Peyer's patch (tissue), 4 donors: ENCODE measurements around the gene ABHD2. TPM values are rescaled to one million over a fixed set of nuclear protein-coding genes. Genes with fewer than 3 reads are reported as not detected.

Experiments
- DNase-seq, 3 donors: peaks; one replicate each; pipeline ENCODE4 v3.0.0-alpha.2; 2017 to 2019
- H3K27ac ChIP-seq, 4 donors: fragments of 200-600 bp; sonication (generic); one replicate each; pipeline ENCODE4 v1.5.1; 2016 to 2019
- H3K27me3 ChIP-seq, 2 donors: fragments of 200-600 bp; sonication (generic); one replicate each; pipeline ENCODE4 v1.5.1; 2019
- H3K36me3 ChIP-seq, 3 donors: fragments of 200-600 bp; sonication (generic); one replicate each; pipeline ENCODE4 v1.5.1; 2016 to 2019
- H3K4me1 ChIP-seq, 4 donors: fragments of 200-600 bp; sonication (generic); one replicate each; pipeline ENCODE4 v1.5.1; 2016 to 2019
- H3K4me3 ChIP-seq, 4 donors: fragments of 200-600 bp; sonication (generic); 1 replicate in 3 of 4; 2 replicates in 1 of 4; pipeline ENCODE4 v1.5.1; 2016 to 2019; ENCODE audit warnings: mild to moderate bottlenecking in 1 of 4
- H3K9me3 ChIP-seq, 4 donors: fragments of 200-600 bp; sonication (generic); one replicate each; pipeline ENCODE4 v1.5.1; 2016 to 2019; ENCODE audit warnings: mild to moderate bottlenecking in 1 of 4
- POLR2A ChIP-seq, 2 donors: fragments of 450-650 bp; IDR thresholded peaks; one replicate each; pipeline ENCODE4 v1.5.1; 2017; ENCODE audit warnings: antibody characterized with exemption in 2 of 2, mild to moderate bottlenecking in 2 of 2, moderate library complexity in 2 of 2
- total RNA-seq, 4 donors: library from RNA; depleted of rRNA; stranded (reverse); fragments of >200 nt; gene quantifications; one replicate each; pipeline ENCODE4 v1.1.0, GENCODE V29; 2016
- TF ChIP-seq, protein P1 (sequence below), 6 experiments: fragments of 450-650 bp in 4 of 6; fragments of 200-600 bp in 2 of 6; sonication (generic) in 1 of 6; IDR thresholded peaks; one replicate each; pipeline ENCODE4 v1.5.1; 2017 to 2019; ENCODE audit warnings: antibody characterized with exemption in 6 of 6, mild to moderate bottlenecking in 3 of 6, moderate library complexity in 1 of 6

ABHD2 gene
- total RNA-seq, 4 donors from 2014 or later = 75.9 to 190 (median 121) TPM

DNA sequence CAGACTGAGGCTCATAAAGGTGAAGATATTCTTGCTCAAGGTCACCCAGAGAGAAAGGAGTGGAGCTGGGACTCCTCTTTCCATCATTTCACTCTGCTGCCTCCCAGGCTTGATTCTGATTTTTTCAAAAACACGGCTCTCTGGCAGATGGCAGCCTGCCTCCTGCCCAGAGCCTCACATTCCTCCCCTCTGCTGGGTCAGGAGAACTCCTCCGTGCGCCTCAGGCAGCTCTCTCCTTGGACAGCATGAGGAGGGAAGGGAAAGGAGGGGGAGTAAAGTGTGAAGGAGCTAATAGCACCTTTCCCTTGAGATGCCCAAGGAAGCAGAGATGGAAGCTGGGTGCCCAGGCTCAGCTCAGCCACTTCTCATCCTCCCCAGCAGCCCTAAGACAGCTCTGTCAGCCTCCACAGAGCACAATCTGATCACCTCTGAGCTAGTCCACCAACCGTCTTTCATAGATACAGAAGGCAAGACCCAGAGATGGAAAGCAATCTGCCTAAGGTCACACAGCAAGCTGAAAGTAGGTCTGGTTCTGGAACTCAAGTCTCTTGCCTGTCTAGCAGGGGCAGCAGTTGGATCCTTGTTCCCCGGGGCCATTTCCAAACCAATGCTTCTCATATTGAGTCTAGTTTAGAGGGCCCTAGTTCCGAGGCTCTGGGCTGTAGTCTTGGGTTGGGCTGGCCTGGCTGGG is 129.6 kb downstream of the ABHD2 start:
- no peaks in the 10 kb centered on the region for H3K4me1 ChIP-seq
- no peaks in the 10 kb centered on the region for H3K36me3 ChIP-seq
- no peaks in the 10 kb centered on the region for H3K27me3 ChIP-seq
- peak in 1 of 3 donors; percentile 18 for DNase-seq
- no peak overlapping the region for H3K27ac ChIP-seq
- no peaks in the 10 kb centered on the region for H3K9me3 ChIP-seq
- no peak overlapping the region for H3K4me3 ChIP-seq
- TF ChIP-seq, protein P1, sequence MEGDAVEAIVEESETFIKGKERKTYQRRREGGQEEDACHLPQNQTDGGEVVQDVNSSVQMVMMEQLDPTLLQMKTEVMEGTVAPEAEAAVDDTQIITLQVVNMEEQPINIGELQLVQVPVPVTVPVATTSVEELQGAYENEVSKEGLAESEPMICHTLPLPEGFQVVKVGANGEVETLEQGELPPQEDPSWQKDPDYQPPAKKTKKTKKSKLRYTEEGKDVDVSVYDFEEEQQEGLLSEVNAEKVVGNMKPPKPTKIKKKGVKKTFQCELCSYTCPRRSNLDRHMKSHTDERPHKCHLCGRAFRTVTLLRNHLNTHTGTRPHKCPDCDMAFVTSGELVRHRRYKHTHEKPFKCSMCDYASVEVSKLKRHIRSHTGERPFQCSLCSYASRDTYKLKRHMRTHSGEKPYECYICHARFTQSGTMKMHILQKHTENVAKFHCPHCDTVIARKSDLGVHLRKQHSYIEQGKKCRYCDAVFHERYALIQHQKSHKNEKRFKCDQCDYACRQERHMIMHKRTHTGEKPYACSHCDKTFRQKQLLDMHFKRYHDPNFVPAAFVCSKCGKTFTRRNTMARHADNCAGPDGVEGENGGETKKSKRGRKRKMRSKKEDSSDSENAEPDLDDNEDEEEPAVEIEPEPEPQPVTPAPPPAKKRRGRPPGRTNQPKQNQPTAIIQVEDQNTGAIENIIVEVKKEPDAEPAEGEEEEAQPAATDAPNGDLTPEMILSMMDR (IDR thresholded peaks at IDR 0.05) = no peak
- TF ChIP-seq POLR2A (IDR thresholded peaks at IDR 0.05) = no peak

DNA sequence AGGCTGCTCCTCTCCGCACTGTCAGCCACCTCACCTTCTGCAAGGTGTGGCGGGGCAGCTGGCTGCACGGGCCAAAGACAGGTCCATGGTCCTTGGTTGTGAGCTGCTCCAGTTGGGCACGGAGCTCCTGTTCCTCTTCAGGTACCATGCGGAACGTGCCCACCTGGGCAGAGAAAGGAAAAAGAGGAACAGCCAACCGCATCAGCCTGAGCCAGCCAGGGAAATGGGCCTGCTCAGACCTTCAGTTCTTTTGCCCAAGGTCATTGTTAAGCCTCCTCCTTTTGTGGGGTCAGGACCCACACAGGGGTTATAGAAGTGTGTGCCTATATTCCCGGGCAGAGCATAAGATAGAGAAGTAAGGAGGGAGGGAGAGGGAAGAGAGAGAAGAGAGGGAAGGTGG is 130.3 kb downstream of the ABHD2 start:
- TF ChIP-seq POLR2A (IDR thresholded peaks at IDR 0.05) = no peak
- TF ChIP-seq, protein P1 (IDR thresholded peaks at IDR 0.05) = no peak
- H3K36me3 ChIP-seq = no peaks in the 10 kb centered on the region
- no peak overlapping the region for H3K27ac ChIP-seq
- H3K9me3 ChIP-seq = no peaks in the 10 kb centered on the region
- no peaks in the 10 kb centered on the region for H3K4me1 ChIP-seq
- DNase-seq = no peak
- no peak overlapping the region for H3K4me3 ChIP-seq
- no peaks in the 10 kb centered on the region for H3K27me3 ChIP-seq

DNA sequence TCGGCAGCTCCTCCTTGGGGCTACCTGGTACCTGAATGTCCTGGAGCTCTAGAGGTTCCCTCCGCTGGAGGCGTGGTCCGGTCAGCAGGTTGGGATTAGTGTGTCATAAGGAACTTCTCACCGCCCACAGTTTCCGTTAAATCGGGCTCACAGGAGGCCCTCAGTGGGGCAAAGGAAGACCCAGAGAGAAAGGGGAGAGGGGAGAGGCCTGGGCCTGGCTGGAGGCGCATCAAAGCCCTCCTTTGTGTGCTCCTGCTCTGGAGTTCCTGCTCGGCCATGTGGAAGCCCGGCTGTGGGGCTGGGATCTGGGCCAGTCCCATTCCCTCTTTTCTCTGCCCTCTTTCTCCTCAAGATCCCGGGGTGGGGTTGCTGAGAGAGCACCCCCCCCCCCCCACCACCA is 133.3 kb downstream of the ABHD2 start, which contains the start of gene RLBP1:
Gene RLBP1 (minus strand): TSS at position 37 of the 400 bp plus-strand sequence. CDS start 2,604 bp downstream, outside the sequence.
- no peaks in the 10 kb centered on the region for H3K27me3 ChIP-seq
- H3K4me3 ChIP-seq = no peak within 1 kb of the TSS
- H3K36me3 ChIP-seq = no peaks in the 10 kb centered on the region
- TF ChIP-seq POLR2A (IDR thresholded peaks at IDR 0.05) = no peak
- TF ChIP-seq, protein P1 (IDR thresholded peaks at IDR 0.05) = no peak
- no peak within 1 kb of the TSS for H3K27ac ChIP-seq
- H3K4me1 ChIP-seq = no peaks in the 10 kb centered on the region
- no peaks in the 10 kb centered on the region for H3K9me3 ChIP-seq
- peak in 1 of 3 donors; percentile 32 for DNase-seq

DNA sequence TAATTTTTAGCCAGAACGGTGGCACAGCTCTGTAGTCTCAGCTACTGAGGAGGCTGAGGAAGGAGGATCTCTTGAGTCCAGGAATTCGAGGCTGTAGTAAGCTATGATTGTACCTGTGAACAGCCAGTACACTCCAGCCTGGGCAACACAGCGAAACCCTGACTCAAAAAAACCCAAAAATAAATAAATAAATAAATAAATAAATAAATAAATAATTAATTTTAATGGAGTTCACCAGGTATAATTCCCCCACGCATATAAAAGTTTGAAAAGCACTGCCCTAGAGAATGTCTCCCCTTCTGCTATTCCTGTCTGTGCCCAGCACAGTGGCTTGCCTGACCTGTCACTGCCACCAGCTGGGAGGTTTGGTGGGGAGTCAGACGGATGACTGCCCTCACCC is 137.3 kb downstream of the ABHD2 start:
- H3K36me3 ChIP-seq = no peaks in the 10 kb centered on the region
- H3K9me3 ChIP-seq = no peaks in the 10 kb centered on the region
- no peak overlapping the region for H3K4me3 ChIP-seq
- no peak for DNase-seq
- no peaks in the 10 kb centered on the region for H3K27me3 ChIP-seq
- H3K27ac ChIP-seq = no peak overlapping the region
- no peaks in the 10 kb centered on the region for H3K4me1 ChIP-seq
- TF ChIP-seq, protein P1 (IDR thresholded peaks at IDR 0.05) = no peak
- no peak for TF ChIP-seq POLR2A (IDR thresholded peaks at IDR 0.05)

DNA sequence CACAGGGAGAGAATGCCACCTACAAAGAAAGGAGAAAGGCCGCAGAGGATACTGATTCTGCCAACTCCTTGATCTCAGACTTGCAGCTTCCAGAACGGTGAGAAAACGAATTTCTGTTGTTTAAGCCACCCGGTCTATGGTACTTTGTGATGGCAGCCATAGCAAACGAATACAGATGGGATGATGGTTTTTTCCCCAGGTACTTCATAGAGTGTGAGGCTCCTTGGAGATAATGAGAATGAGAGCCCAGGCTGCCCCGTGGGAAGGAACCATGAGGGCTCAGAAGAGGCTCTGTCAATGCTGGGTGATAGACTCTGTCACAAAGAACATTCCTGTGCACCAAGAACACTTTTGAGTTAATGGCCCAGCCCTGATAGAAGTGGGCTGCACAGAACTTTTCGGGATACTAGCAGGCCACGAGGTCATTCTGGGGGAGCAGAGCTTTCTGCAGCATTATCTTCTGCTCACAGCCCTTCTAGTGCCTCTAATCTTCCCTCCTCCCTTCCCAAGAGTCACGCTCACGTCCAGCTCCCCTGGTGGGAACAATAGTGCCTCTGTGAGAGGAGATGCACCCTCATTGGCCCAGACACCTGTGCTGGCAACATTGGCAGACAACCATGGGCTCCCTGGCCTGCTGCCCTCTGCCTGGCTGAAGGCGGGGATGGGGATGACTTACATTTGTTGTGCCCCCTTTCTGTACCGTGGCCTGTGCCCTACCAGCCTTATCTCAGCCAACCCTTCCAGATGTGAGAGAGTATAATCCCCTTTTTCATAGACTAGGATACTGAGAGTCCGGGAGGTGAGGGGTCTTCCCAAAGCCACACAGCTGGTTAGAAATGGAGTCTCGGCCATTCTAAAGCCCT is 138.3 kb downstream of the ABHD2 start:
- H3K27ac ChIP-seq = no peak overlapping the region
- no peak overlapping the region for H3K4me3 ChIP-seq
- no peak for DNase-seq
- H3K27me3 ChIP-seq = no peaks in the 10 kb centered on the region
- TF ChIP-seq POLR2A (IDR thresholded peaks at IDR 0.05) = no peak
- TF ChIP-seq, protein P1 (IDR thresholded peaks at IDR 0.05) = no peak
- no peaks in the 10 kb centered on the region for H3K9me3 ChIP-seq
- no peaks in the 10 kb centered on the region for H3K4me1 ChIP-seq
- H3K36me3 ChIP-seq = no peaks in the 10 kb centered on the region
